SK-N-SH treated with all-trans-retinoic acid at 6 μM for 48 hours (cell line): ENCODE measurements around the gene ITPA.

Source experiments
- ATAC-seq: fragments of 200-7000 bp; cut with Tn5 transposase; 3 replicates; pipeline ENCODE4 v1.9.1; 2020; ENCODE audit warnings: mild to moderate bottlenecking, moderate library complexity
- ARNTL ChIP-seq: fragments of 450-650 bp; formaldehyde crosslinking; IDR thresholded peaks from 2 replicates; pipeline ENCODE4 v1.5.0; 2020; ENCODE audit warnings: low read depth, mild to moderate bottlenecking, moderate library complexity, borderline replicate concordance
- BACH2 ChIP-seq: fragments of 250-450 bp; sonication (Bioruptor Pico); IDR thresholded peaks from 2 replicates; pipeline ENCODE4 v1.9.0; 2021; ENCODE audit warnings: mild to moderate bottlenecking, borderline replicate concordance
- CSDC2 ChIP-seq: fragments of 250-450 bp; sonication (Bioruptor Pico); IDR thresholded peaks from 2 replicates; pipeline ENCODE4 v1.5.0; 2020; ENCODE audit warnings: mild to moderate bottlenecking, moderate library complexity
- ESRRG ChIP-seq: fragments of 250-450 bp; sonication (Bioruptor Pico); IDR thresholded peaks from 2 replicates; pipeline ENCODE4 v1.6.1; 2021; ENCODE audit warnings: mild to moderate bottlenecking
- GLIS3 ChIP-seq: fragments of 250-450 bp; sonication (Bioruptor Pico); IDR thresholded peaks from 2 replicates; pipeline ENCODE4 v1.5.0; 2020; ENCODE audit warnings: mild to moderate bottlenecking, moderate library complexity
- ISL1 ChIP-seq: fragments of 250-450 bp; sonication (Bioruptor Pico); IDR thresholded peaks from 2 replicates; pipeline ENCODE4 v2.1.2; 2022; ENCODE audit warnings: mild to moderate bottlenecking, moderate library complexity
- OSR1 ChIP-seq: fragments of 250-450 bp; sonication (Bioruptor Pico); IDR thresholded peaks from 2 replicates; pipeline ENCODE4 v1.8.0; 2022; ENCODE audit warnings: moderate library complexity, mild to moderate bottlenecking, inconsistent platforms
- PPARA ChIP-seq: fragments of 250-450 bp; sonication (Bioruptor Pico); IDR thresholded peaks from 2 replicates; pipeline ENCODE4 v1.5.0; 2020; ENCODE audit warnings: mild to moderate bottlenecking, borderline replicate concordance
- RARB ChIP-seq: fragments of 250-450 bp; sonication (Bioruptor Pico); IDR thresholded peaks from 2 replicates; pipeline ENCODE4 v1.8.0; 2021; ENCODE audit warnings: mild to moderate bottlenecking, moderate library complexity
- SNAI2 ChIP-seq: fragments of 250-450 bp; sonication (Bioruptor Pico); IDR thresholded peaks from 2 replicates; pipeline ENCODE4 v1.5.0; 2020; ENCODE audit warnings: mild to moderate bottlenecking, moderate library complexity
- TCF4 ChIP-seq: fragments of 250-450 bp; sonication (Bioruptor Pico); IDR thresholded peaks from 2 replicates; pipeline ENCODE4 v1.8.0; 2021; ENCODE audit warnings: mild to moderate bottlenecking, moderate library complexity, borderline replicate concordance
- TOX ChIP-seq: fragments of 250-450 bp; sonication (Bioruptor Pico); IDR thresholded peaks from 2 replicates; pipeline ENCODE4 v1.8.0; 2021; ENCODE audit warnings: mild to moderate bottlenecking, moderate library complexity, borderline replicate concordance
- ZC3H10 ChIP-seq: fragments of 250-450 bp; sonication (Bioruptor Pico); IDR thresholded peaks from 2 replicates; pipeline ENCODE4 v1.5.1; 2021; ENCODE audit warnings: mild to moderate bottlenecking, moderate library complexity
- ZFP3 ChIP-seq: fragments of 250-450 bp; sonication (Bioruptor Pico); IDR thresholded peaks from 2 replicates; pipeline ENCODE4 v1.5.0; 2020; ENCODE audit warnings: mild to moderate bottlenecking, moderate library complexity
- ZFP30 ChIP-seq: fragments of 450-650 bp; formaldehyde crosslinking; IDR thresholded peaks from 2 replicates; pipeline ENCODE4 v1.5.0; 2022; ENCODE audit warnings: mild to moderate bottlenecking, moderate library complexity
- ZNF565 ChIP-seq: fragments of 450-650 bp; formaldehyde crosslinking; conservative IDR thresholded peaks from 2 replicates; pipeline ENCODE4 v1.5.0; 2020; ENCODE audit warnings: low read depth, mild to moderate bottlenecking, moderate library complexity
- ZNF70 ChIP-seq: fragments of 450-650 bp; formaldehyde crosslinking; IDR thresholded peaks from 2 replicates; pipeline ENCODE4 v1.5.0; 2020; ENCODE audit warnings: mild to moderate bottlenecking, moderate library complexity
- ZNF8 ChIP-seq: fragments of 450-650 bp; formaldehyde crosslinking; IDR thresholded peaks from 2 replicates; pipeline ENCODE4 v1.5.0; 2020; ENCODE audit warnings: mild to moderate bottlenecking, moderate library complexity
- TF ChIP-seq, protein P1 (sequence below): fragments of 250-450 bp; sonication (Bioruptor Pico); IDR thresholded peaks from 2 replicates; pipeline ENCODE4 v1.5.1; 2020; ENCODE audit warnings: low read depth, mild to moderate bottlenecking, moderate library complexity
- TF ChIP-seq, protein P2 (sequence below): fragments of 250-450 bp; sonication (Bioruptor Pico); IDR thresholded peaks from 2 replicates; pipeline ENCODE4 v1.8.0; 2020; ENCODE audit warnings: mild to moderate bottlenecking, moderate library complexity, borderline replicate concordance
- TF ChIP-seq, protein P3 (sequence below): fragments of 250-450 bp; sonication (Bioruptor Pico); IDR thresholded peaks from 2 replicates; pipeline ENCODE4 v1.8.0; 2021; ENCODE audit warnings: low read depth, mild to moderate bottlenecking, moderate library complexity, borderline replicate concordance
- TF ChIP-seq, protein P4 (sequence below): fragments of 250-450 bp; sonication (Bioruptor Pico); IDR thresholded peaks from 2 replicates; pipeline ENCODE4 v1.5.0; 2020; ENCODE audit warnings: mild to moderate bottlenecking, moderate library complexity

Gene ITPA

DNA sequence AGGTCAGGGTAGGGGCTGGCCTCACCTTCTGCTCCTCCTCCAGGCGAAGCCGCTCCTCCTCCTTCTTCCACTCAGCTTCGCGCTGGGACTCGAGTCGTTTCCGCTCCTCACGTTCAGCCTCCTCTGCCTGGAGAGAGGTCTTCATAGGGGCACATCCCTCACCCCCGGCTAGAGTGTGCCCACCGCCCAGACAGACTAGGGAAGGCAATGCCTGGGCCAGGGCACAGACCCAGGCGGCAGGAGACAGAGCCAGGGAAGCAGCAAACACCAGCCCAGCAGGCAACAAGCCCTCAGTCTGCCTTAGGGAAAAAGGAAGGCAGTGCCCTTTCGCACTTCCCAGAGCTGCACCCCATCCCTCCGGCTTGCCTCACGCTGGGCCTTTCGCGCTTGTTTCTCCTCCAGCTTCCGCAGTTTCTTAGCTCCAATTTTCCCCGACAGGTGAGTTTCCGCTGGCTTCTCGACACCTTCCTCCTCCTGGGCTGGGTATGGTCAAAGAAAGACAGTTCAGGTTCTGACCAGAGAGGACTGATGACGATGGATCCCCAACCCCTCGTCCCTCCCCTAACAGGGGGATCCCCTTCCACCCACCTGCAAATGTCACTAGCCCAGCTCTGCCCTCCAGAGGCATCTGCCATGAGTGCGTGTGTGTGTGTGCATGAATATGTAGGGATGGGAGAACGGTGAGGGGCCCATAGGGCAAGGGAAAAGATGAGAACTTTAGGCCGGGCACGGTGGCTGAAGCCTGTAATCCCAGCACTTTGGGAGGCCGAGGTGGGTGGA, 9.1 kb upstream of the ITPA start (continued):
- TF ChIP-seq, protein P1, sequence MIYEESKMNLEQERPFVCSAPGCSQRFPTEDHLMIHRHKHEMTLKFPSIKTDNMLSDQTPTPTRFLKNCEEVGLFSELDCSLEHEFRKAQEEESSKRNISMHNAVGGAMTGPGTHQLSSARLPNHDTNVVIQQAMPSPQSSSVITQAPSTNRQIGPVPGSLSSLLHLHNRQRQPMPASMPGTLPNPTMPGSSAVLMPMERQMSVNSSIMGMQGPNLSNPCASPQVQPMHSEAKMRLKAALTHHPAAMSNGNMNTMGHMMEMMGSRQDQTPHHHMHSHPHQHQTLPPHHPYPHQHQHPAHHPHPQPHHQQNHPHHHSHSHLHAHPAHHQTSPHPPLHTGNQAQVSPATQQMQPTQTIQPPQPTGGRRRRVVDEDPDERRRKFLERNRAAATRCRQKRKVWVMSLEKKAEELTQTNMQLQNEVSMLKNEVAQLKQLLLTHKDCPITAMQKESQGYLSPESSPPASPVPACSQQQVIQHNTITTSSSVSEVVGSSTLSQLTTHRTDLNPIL: no peak
- TF ChIP-seq, protein P2, sequence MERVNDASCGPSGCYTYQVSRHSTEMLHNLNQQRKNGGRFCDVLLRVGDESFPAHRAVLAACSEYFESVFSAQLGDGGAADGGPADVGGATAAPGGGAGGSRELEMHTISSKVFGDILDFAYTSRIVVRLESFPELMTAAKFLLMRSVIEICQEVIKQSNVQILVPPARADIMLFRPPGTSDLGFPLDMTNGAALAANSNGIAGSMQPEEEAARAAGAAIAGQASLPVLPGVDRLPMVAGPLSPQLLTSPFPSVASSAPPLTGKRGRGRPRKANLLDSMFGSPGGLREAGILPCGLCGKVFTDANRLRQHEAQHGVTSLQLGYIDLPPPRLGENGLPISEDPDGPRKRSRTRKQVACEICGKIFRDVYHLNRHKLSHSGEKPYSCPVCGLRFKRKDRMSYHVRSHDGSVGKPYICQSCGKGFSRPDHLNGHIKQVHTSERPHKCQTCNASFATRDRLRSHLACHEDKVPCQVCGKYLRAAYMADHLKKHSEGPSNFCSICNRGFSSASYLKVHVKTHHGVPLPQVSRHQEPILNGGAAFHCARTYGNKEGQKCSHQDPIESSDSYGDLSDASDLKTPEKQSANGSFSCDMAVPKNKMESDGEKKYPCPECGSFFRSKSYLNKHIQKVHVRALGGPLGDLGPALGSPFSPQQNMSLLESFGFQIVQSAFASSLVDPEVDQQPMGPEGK: no peak
- TF ChIP-seq OSR1 (CRISPR knock-in tag) (no peak), PPARA (CRISPR knock-in tag) (no peak), TOX (no peak)
- TF ChIP-seq, all 23 proteins: peak for 0

DNA sequence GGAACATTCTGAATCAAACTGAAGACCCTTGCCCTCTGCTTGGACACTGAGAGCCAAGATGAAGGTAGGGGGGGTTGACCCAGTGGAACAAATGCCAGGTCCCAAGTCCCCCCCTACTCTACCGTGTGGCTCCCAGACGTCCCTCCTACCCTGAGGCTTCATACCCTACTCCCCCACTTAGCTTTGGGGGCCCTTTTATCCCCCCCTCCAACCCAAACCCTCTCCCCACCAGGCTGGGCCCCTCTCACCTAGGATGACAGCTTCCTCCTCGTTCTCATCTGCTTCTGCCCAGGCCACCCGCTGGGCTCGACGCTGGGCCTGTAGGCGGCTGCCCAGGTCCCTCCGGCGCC, 6.4 kb upstream of the ITPA start:
- TF ChIP-seq CSDC2 (CRISPR knock-in tag) (no peak), ZNF565 (CRISPR knock-in tag) (no peak), ZFP30 (CRISPR knock-in tag) (no peak), TCF4 (CRISPR knock-in tag) (no peak), ARNTL (CRISPR knock-in tag) (no peak), ZNF8 (no peak), BACH2 (no peak), ZC3H10 (CRISPR knock-in tag) (no peak)
- TF ChIP-seq, protein P3, sequence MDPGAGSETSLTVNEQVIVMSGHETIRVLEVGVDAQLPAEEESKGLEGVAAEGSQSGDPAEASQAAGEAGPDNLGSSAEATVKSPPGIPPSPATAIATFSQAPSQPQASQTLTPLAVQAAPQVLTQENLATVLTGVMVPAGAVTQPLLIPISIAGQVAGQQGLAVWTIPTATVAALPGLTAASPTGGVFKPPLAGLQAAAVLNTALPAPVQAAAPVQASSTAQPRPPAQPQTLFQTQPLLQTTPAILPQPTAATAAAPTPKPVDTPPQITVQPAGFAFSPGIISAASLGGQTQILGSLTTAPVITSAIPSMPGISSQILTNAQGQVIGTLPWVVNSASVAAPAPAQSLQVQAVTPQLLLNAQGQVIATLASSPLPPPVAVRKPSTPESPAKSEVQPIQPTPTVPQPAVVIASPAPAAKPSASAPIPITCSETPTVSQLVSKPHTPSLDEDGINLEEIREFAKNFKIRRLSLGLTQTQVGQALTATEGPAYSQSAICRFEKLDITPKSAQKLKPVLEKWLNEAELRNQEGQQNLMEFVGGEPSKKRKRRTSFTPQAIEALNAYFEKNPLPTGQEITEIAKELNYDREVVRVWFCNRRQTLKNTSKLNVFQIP (CRISPR knock-in tag): no peak
- ATAC-seq: no peak

DNA sequence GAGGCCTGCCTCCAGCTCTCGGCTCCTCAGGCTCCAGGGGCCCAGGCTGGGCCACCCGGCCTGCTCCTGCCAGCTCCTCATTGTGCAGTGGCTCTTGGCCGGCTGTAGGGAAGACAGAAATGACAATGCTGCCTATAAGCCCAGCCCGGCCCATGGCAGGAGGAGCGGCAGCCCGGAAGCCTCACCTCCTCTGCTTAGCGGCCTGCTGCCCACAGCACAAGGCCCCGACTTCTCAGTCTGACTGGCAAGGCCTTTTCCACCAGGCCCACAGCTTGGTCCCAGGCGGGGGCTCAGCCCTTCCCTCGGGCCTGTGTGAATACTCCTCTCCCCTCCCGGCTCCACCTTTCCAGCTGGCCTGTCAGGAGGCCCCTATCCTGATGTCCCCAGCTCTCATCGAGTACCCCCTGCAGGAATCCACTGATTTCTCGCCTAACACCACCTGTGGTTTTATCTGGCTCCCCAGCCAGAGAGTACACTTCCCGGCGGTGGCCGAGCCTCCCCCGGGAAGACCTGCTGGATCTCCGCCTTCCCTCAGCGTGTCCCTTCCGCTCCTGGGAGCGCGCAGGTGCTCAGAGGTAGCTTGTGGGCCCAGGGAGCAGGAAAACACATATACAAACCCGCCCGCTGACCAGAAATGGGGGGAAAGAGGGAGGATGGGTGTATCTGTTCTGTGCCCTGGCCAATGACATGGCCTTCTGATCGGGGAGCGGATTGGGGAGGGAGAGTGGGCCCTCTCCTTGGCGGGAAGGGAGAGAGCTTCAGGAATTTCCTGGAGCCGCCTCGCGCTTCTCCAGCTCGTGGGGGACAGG, 5.8 kb upstream of the ITPA start:
- peak; percentile 58 for ATAC-seq
- TF ChIP-seq ZFP3 (CRISPR knock-in tag) (no peak), ZFP30 (CRISPR knock-in tag) (no peak), TCF4 (CRISPR knock-in tag) (no peak), ZNF8 (no peak), PPARA (CRISPR knock-in tag) (no peak), SNAI2 (CRISPR knock-in tag) (no peak), ZNF70 (CRISPR knock-in tag) (no peak), OSR1 (CRISPR knock-in tag) (no peak), ESRRG (CRISPR knock-in tag) (no peak), RARB (CRISPR knock-in tag) (no peak), GLIS3 (no peak), ZNF565 (CRISPR knock-in tag) (no peak), TOX (no peak), ISL1 (CRISPR knock-in tag) (no peak)
- TF ChIP-seq, protein P4, sequence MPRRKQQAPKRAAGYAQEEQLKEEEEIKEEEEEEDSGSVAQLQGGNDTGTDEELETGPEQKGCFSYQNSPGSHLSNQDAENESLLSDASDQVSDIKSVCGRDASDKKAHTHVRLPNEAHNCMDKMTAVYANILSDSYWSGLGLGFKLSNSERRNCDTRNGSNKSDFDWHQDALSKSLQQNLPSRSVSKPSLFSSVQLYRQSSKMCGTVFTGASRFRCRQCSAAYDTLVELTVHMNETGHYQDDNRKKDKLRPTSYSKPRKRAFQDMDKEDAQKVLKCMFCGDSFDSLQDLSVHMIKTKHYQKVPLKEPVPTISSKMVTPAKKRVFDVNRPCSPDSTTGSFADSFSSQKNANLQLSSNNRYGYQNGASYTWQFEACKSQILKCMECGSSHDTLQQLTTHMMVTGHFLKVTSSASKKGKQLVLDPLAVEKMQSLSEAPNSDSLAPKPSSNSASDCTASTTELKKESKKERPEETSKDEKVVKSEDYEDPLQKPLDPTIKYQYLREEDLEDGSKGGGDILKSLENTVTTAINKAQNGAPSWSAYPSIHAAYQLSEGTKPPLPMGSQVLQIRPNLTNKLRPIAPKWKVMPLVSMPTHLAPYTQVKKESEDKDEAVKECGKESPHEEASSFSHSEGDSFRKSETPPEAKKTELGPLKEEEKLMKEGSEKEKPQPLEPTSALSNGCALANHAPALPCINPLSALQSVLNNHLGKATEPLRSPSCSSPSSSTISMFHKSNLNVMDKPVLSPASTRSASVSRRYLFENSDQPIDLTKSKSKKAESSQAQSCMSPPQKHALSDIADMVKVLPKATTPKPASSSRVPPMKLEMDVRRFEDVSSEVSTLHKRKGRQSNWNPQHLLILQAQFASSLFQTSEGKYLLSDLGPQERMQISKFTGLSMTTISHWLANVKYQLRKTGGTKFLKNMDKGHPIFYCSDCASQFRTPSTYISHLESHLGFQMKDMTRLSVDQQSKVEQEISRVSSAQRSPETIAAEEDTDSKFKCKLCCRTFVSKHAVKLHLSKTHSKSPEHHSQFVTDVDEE (CRISPR knock-in tag): no peak
- TF ChIP-seq, protein P2: no peak
- TF ChIP-seq, protein P1: no peak
- TF ChIP-seq, all 23 proteins: peak for 0
